LNCAP (cell line): Measurements from ENCODE around the gene SMIM9.

Source experiments
- CTCF ChIP-seq: fragments of 450-650 bp; IDR thresholded peaks from 2 replicates; pipeline ENCODE4 v1.5.1; 2017; ENCODE audit warnings: mild to moderate bottlenecking

Gene SMIM9

DNA sequence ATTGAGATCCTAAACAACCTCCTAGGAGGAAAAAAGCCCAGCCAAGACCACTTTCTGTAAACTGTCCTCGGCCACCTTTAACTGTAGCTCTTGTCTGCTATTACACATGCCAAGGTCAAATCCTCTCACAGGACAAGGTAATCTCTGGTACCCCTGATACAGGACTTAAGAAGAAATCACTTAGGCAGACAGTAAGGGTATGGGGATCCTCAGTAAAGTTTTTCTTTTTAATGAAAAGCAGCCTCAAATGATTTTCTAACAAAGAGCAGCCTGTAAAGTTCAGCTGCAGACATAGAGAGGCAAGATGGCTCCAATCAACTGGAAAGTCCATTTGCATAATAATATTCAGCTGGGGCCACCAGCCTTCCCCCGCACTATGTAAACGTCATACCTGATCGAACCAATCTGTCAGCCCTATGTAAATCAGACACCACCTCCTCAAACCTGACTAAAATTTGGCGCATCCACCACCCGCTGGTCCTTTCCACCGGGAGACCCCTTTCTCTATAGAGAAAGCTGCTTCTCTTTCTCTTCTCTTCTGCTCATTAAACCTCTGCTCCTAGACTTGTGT lies 14.6 kb downstream of the SMIM9 start:
- TF ChIP-seq CTCF = no peak

DNA sequence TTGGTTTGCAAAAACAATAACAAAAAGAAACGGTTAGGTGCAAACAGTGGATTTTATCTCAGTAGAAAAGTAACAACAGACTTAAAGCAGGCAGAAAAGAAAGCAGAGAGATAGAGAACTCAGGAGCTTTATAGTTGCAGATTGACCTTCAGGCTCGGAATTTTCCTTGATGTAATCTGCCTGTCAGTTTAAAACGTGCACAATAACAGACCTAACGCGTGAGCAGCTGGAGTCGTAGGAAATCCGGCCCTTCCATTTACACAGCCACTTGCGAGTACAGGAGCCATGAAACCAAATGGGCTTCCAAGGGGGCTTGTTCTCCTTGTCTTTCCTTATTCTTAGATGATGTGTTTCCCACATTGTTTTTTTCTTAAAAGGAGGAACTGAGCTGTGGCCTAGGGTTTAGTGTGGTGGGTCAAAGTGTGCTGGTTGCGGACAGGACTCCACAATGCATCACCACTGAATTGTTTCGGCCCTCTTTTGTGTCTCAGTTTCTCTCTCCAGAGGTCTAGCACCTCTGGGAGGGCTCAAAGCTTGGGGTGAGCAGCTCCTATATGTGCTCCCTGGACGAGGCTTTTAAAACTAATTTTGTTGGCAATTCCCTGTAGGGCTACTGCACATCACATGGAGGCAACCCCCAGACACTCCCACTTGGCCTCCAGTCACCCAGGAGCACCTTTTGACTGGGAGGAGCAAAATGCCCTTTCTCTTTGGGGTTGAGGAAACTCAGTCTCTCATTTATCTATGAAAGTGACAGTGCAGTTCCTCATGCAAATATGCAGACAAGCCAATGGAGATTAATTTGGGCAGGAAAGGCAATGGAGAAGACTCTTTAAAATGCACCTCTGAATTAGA lies 15.3 kb downstream of the SMIM9 start:
- TF ChIP-seq CTCF = no peak

GRCh38 chrX:154815274-154815818 lies 19.1 kb downstream of the SMIM9 start:
- TF ChIP-seq CTCF = no peak

DNA sequence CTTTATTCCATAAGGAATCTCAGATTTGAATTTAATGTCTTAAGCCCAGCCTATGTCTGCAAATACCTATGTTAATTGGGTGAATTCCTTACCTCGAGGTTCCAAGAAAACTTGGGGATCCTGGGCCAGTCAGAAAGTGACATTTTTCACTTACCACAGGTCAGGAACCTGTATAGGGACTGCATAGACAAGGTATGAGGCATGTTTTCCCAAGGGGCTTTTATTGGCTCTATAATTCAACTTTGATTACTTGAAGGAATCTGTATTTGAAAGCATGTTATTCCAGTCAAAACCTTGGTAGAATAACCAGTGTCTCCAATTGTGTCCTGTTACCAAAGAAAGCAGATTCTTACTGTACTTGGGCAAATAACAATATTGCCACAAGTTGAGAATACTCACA lies 20.7 kb downstream of the SMIM9 start:
- no peak for TF ChIP-seq CTCF

DNA sequence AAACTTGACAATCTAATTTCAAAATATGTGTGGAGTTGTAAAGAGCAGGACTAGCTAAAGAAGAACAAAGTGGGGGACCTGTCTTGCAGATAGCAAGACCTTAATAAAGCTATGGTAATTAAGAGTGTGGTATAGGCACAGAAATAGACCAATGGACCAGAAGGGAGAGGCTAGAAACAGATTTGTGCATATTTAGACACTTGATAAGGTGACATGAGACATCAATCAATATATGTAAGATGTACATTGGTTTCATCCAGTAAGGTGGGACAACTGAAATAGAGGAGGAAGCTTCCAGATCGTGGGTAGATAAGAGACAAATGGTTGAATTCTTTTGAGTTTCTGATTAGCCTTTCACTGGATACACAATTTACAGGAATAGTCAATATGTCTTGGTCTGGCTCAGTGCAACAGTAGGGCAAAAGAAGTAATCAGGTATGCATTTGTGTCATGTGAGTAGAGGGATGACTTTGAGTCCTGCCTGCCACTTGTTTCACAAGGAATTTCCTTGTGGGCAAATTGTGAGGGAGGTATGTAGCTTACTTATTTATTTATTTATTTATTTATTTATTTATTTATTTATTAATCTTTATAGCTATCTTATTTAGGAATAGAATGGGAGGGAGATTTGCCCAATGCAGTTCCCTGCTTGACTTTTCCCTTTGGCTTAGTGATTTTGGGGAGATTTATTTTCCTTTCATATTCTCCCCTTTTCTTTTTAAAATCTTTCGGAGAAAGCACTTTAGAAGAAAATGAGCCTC lies 21.9 kb downstream of the SMIM9 start:
- no peak for TF ChIP-seq CTCF

GRCh38 chrX:154809939-154810665 lies 24.4 kb downstream of the SMIM9 start:
- TF ChIP-seq CTCF = no peak
